Fibroblast of skin of right biceps (primary cell): Measurements from ENCODE around the gene MSX1.
A peak's percentile ranks its signal among the peaks of the same experiment; 100 is the strongest.
"Not testable (repeated sequence)": the region's sequence is repeated elsewhere in the genome, so short reads cannot be mapped to it uniquely, and the experiment has no call there.

Experiments
- DNase-seq: peaks from one replicate; pipeline ENCODE4 v3.0.0-alpha.2; 2013

The MSX1 gene

DNA sequence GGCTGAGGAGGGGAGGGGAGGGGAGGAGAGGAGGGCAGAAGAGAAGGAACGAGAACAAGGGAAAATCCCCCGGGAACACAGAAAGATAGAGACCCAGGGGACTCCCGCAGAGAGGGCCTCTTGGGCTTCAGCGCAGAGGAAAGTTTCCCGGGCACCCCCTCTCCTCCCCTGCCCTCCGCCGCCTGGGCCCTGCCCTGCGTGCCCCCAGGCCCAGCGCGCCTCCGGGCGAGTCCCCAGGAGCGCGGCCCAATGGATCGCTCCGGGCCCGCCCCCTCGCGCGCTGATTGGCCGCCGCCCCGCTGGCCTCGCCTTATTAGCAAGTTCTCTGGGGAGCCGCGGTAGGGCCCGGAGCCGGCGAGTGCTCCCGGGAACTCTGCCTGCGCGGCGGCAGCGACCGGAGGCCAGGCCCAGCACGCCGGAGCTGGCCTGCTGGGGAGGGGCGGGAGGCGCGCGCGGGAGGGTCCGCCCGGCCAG is at the start of gene MSX1:
TSS of gene MSX1 (plus strand) at position 341 of the 474 bp plus-strand sequence. CDS start 235 bp downstream, outside the sequence.
- peak; percentile 91 for DNase-seq

DNA sequence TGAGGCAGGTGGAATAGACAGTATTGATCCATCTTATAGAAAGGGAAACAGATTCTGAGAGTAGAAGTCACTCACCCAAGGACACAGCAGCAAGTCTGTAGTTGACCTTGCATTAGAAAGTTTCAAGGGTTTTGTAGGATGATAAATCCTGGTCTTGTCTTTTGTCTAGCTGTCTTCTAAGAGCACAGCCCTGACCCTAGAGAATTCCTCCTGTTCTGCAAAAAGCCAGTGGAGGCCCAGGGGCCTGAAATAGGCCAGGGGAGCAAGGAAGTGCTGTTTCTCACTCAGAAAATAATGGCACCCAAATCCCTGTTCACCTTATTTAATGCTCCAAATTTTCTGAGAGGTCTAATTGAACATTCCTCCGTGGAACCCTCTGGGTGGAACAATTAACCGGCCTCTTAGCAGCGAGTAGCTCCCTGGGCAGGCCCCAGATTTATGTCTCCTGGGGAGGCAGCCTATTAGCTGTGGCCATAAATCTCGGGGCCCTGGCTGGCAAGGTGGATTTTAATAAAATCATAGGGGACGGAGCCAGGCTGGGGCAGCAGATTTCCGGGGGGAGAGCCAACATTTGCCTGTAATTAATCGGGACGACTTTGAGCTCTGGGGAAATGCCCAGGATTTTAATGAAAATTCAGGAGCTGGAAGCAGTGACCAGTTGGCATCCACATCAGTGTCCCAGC is 49.2 kb upstream of the MSX1 start:
- DNase-seq: no peak

GRCh38 chr4:4810778-4811177 is 48.7 kb upstream of the MSX1 start:
- DNase-seq: no peak

- no peak for DNase-seq
Measured at GRCh38 chr4:4812145-4812794, 47.2 kb upstream of the MSX1 start.

DNA sequence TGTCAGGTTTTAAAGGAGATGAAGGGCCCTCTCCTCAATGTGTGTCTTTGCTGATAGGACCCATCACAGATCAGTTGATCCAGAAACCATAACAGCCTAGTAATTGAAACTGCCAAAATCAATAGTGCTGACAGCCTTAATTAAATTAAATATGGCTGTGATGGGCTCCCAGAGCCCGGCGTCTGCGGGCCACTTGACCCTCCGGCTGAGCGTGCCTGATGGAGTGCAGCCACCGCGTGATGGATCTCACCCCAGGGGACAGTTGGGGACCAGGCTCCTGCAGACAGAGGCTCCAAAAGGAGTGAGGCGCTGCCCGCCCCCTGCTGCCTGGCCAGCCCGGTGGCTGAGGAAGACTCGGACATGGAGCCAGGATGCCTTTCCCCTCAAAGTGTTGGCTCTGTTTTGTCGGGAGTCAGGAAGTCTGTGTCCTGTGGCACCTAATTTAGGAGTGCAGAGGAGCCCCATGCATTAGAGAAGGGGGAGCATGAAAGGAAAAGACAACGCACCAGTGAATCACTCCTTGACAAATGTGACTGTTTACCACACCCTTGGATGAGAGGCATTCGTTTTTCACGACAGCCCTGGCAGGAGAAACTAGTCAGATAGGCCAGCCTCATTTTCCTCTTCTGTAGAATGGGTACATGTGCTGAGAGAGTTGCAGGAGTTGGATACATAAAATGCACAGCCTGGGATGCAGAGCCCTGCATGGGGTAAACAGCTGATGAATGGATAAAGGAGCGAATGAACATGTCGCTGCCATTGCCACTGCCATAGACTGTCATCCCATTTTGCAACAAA is 40.9 kb upstream of the MSX1 start:
- no peak for DNase-seq

GRCh38 chr4:4819213-4819606 is 40.3 kb upstream of the MSX1 start:
- no peak for DNase-seq

DNA sequence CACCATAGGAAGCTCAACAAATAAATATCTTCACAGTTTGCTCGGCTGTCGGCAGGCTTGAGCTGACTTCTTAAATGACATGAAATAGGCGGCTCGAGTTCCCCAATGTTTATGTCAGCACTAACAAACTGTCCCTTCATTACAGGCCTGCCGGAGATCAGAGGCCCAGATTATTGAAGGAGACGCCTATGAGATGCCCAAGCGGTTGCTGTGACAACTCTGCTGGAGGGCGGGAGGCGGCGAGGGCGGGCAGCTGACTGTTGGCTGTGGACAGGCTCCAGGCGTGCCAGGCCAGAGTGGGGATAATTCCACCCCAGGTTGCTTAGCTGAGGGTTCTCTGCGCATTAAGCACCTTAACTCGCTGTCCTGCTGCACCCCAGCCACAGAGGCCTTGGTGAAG is 39.2 kb upstream of the MSX1 start:
- no peak for DNase-seq

GRCh38 chr4:4820739-4821138 is 38.7 kb upstream of the MSX1 start:
- DNase-seq: no peak

DNA sequence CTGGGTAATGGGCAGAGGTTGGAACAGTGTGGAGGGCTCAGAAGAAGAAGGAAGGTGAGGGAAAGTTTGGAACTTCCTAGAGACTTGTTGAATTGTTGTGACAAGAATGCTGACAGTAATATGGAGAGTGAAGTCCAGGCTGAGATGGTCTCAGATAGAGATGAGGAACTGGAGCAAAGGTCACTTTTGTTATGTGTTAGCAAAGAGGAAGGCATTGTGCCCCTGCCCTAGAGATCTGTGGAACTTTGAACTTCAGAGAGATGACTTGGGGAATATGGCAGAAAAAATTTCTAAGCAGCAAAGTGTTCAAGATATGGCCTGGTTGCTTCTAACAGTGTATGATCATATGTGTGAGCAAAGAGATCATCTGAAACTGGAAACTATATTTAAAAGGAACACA is 37.9 kb upstream of the MSX1 start:
- no peak for DNase-seq

DNA sequence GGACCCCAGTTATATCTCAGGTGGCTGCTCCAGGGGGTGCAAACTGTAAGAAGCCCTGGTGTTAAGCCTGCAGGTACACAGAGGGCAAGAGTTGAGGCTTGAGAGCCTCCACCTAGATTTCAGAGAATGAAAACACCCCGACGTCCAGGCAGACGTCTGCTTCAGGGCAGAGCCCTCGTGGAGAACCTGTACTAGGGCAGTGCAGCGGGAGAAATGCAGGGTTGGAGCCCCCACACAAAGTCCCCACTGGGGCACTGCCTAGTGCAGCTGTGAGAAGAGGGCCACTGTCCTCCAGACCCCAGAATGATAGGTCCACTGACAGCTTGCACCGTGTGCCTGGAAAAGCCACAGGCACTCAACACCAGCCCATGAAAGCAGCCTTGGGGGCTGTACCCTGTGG is 37.2 kb upstream of the MSX1 start:
- DNase-seq: not testable (repeated sequence)

- no peak for DNase-seq
Measured at GRCh38 chr4:4823621-4824162, 35.8 kb upstream of the MSX1 start.

- DNase-seq: no peak
Measured at GRCh38 chr4:4824232-4824631, 35.2 kb upstream of the MSX1 start.

DNA sequence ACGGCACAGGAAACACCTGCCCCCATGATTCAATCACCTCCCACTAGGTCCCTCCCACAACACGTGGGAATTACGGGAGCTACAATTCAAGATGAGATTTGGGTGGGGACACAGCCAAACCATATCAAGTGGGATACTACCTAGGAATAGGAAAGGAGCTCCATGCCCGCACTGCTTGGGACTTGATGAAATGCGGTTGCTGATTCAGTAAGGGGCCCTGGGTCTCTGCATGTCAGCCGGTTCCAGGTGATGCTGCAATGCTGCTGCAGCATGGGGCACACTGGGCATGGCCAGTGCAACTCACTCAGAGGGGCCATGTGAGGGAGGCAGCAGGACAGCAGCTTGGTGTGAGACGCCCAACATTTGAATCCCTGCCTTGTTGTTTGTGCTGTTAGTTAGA is 34.0 kb upstream of the MSX1 start:
- DNase-seq: no peak

GRCh38 chr4:4829837-4830236 is 29.6 kb upstream of the MSX1 start:
- DNase-seq: no peak

GRCh38 chr4:4831266-4831665 is 28.2 kb upstream of the MSX1 start:
- DNase-seq: no peak

DNA sequence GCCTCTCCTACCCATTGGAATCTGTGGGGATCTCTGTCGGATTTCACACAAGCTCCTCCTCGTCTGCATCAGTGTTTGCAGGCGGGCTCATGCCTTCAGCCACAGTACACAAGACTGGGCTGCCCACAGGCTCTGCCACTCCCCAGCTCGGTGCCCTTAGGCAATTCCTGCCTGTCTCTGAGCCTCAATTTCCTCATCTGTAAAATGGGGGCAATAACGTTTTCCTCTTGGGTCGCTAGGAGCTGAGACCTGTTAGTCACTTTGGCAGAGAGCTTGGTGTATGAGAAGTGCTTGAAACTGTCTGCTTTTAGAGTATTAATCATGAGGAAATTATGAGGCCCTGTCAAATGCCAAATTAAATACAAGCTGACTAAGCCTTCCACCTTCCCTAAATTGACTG is 27.6 kb upstream of the MSX1 start:
- DNase-seq: no peak

- no peak for DNase-seq
Measured at GRCh38 chr4:4836044-4836443, 23.4 kb upstream of the MSX1 start.

GRCh38 chr4:4837316-4837715 is 22.1 kb upstream of the MSX1 start:
- DNase-seq: no peak

- peak; percentile 61 for DNase-seq
Measured at GRCh38 chr4:4838051-4838935, 21.2 kb upstream of the MSX1 start.

GRCh38 chr4:4838936-4839810 is 20.3 kb upstream of the MSX1 start:
- no peak for DNase-seq

- DNase-seq: no peak
Measured at GRCh38 chr4:4840351-4840750, 19.1 kb upstream of the MSX1 start.

DNA sequence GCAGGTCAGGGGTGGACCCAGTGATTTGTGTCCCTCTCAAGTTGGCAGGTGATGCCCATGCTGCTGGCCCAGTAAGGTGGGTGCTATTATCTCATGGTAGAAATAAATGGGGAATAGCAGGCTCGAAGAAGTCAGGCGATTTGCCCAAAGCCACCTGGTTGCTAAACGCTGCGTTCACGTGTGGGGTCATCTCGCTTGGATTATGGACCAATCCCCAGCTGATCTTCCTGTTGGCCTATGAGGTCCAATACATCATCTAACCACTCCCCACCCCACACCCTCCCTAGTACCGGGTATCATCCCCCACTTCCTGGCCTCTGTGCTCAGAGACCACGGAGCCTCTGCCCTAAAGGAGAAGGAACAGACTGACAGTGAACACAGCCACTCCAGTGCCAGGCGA is 18.3 kb upstream of the MSX1 start:
- DNase-seq: no peak
